ENCODE data around the gene SLC38A3.

The SLC38A3 gene

GRCh38 chr3:50211930-50212329 is 6.9 kb downstream of the SLC38A3 start:
- H3K4me1 ChIP-seq, result no peaks in the 10 kb centered on the region
- no peak overlapping the region for H3K4me2 ChIP-seq (ENCODE audit: low read length)
- no peaks in the 10 kb centered on the region for H3K36me3 ChIP-seq (ENCODE audit: control insufficient read depth, insufficient read depth, low read length)
- no peak overlapping the region for H3K27ac ChIP-seq
- H3K9me3 ChIP-seq (ENCODE audit: control insufficient read depth, low read length), result no peaks in the 10 kb centered on the region
- no peak overlapping the region for H3K9ac ChIP-seq
- no peak overlapping the region for H3K4me3 ChIP-seq (ENCODE audit: low read depth, low read length)
- no peak overlapping the region for H2AFZ ChIP-seq
- no peaks in the 10 kb centered on the region for H3K79me2 ChIP-seq
- H3K27me3 ChIP-seq (ENCODE audit: control insufficient read depth, insufficient read depth, low read length), result no peaks in the 10 kb centered on the region
- no peak for TF ChIP-seq CTCF (IDR thresholded peaks at IDR 0.05)

- Histone ChIP-seq H3K9ac (no peak overlapping the region), H3K36me3 (ENCODE audit: control insufficient read depth, insufficient read depth, low read length) (no peaks in the 10 kb centered on the region), H3K9me3 (ENCODE audit: control insufficient read depth, low read length) (no peaks in the 10 kb centered on the region), H3K4me3 (ENCODE audit: low read depth, low read length) (no peak overlapping the region), H2AFZ (no peak overlapping the region), H3K27me3 (ENCODE audit: control insufficient read depth, insufficient read depth, low read length) (no peaks in the 10 kb centered on the region), H3K27ac (no peak overlapping the region), H3K4me1 (no peaks in the 10 kb centered on the region), H3K79me2 (no peaks in the 10 kb centered on the region), H3K4me2 (ENCODE audit: low read length) (no peak overlapping the region)
- TF ChIP-seq CTCF (IDR thresholded peaks at IDR 0.05), result no peak
These were observed 7.4 kb downstream of the SLC38A3 start for GRCh38 chr3:50212502-50212901.

GRCh38 chr3:50212971-50213370 is 7.9 kb downstream of the SLC38A3 start:
- Histone ChIP-seq H2AFZ (no peak overlapping the region), H3K4me2 (ENCODE audit: low read length) (no peak overlapping the region), H3K36me3 (ENCODE audit: control insufficient read depth, insufficient read depth, low read length) (no peaks in the 10 kb centered on the region), H3K79me2 (no peaks in the 10 kb centered on the region), H3K4me3 (ENCODE audit: low read depth, low read length) (no peak overlapping the region), H3K27ac (no peak overlapping the region), H3K27me3 (ENCODE audit: control insufficient read depth, insufficient read depth, low read length) (no peaks in the 10 kb centered on the region), H3K4me1 (no peaks in the 10 kb centered on the region), H3K9me3 (ENCODE audit: control insufficient read depth, low read length) (no peaks in the 10 kb centered on the region), H3K9ac (no peak overlapping the region)
- TF ChIP-seq CTCF (IDR thresholded peaks at IDR 0.05), result no peak

GRCh38 chr3:50213373-50213772 is 8.3 kb downstream of the SLC38A3 start:
- H3K4me1 ChIP-seq, result no peaks in the 10 kb centered on the region
- no peaks in the 10 kb centered on the region for H3K79me2 ChIP-seq
- H3K9ac ChIP-seq, result no peak overlapping the region
- no peak overlapping the region for H3K4me2 ChIP-seq (ENCODE audit: low read length)
- no peaks in the 10 kb centered on the region for H3K27me3 ChIP-seq (ENCODE audit: control insufficient read depth, insufficient read depth, low read length)
- H3K27ac ChIP-seq, result no peak overlapping the region
- no peak overlapping the region for H3K4me3 ChIP-seq (ENCODE audit: low read depth, low read length)
- no peak for TF ChIP-seq CTCF (IDR thresholded peaks at IDR 0.05)
- H3K36me3 ChIP-seq (ENCODE audit: control insufficient read depth, insufficient read depth, low read length), result no peaks in the 10 kb centered on the region
- no peaks in the 10 kb centered on the region for H3K9me3 ChIP-seq (ENCODE audit: control insufficient read depth, low read length)
- H2AFZ ChIP-seq, result no peak overlapping the region

- Histone ChIP-seq H3K4me1 (no peaks in the 10 kb centered on the region), H3K27ac (no peak overlapping the region), H3K27me3 (ENCODE audit: control insufficient read depth, insufficient read depth, low read length) (no peaks in the 10 kb centered on the region), H3K36me3 (ENCODE audit: control insufficient read depth, insufficient read depth, low read length) (no peaks in the 10 kb centered on the region), H3K4me3 (ENCODE audit: low read depth, low read length) (no peak overlapping the region), H3K79me2 (no peaks in the 10 kb centered on the region), H2AFZ (no peak overlapping the region), H3K9me3 (ENCODE audit: control insufficient read depth, low read length) (no peaks in the 10 kb centered on the region), H3K4me2 (ENCODE audit: low read length) (no peak overlapping the region), H3K9ac (no peak overlapping the region)
- TF ChIP-seq CTCF (IDR thresholded peaks at IDR 0.05), result no peak
These were observed 9.8 kb downstream of the SLC38A3 start for GRCh38 chr3:50214824-50215223.
